ENCODE data around the gene CYP26B1.

DNA sequence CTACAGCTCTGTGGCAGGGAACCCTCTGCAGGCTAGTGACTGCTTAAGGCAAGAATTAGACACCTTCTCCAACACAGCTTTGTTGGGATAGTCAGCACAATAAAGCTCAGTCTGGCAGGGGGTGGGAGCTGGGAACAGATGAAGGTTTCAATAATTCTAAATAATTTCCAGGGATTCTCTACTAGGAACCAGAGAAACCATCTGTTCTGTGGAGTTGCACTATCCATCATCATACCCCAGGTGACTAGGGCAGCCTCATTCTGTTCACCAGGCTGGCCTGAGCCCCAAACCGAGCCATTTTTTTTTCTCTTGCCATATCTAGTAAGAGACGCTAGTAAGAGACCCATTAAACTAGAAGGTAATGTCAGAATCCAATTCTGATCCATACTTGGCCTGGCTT lies 35.8 kb upstream of the CYP26B1 start:
- TF ChIP-seq EZH2 (IDR thresholded peaks at IDR 0.05; ENCODE audit: low read length) = no peak
- no peak for TF ChIP-seq CTCF (optimal IDR thresholded peaks at IDR 0.05 in 1 of 3, IDR thresholded peaks at IDR 0.05 in 1 of 3, conservative IDR thresholded peaks at IDR 0.05 in 1 of 3; ENCODE audit: extremely low read depth in 1 of 3, insufficient read depth in 2 of 3, low read length in 3 of 3)

Measured in keratinocyte (primary cell).